Left renal pelvis (tissue), 4 donors: ENCODE data around the gene DNAH8. TPM values are rescaled to one million over a fixed set of nuclear protein-coding genes. Genes with fewer than 3 reads are reported as not detected.
"Not testable (repeated sequence)": the region's sequence is repeated elsewhere in the genome, so short reads cannot be mapped to it uniquely, and the experiment has no call there.

ENCODE experiments used
- DNase-seq, 4 donors: peaks; one replicate each; pipeline ENCODE4 v3.0.0-alpha.2; 2013; ENCODE audit warnings: low read depth in 4 of 4, low spot score in 3 of 4
- polyA plus RNA-seq, 4 donors: library from polyadenylated mRNA; unstranded; fragments of 120-200 nt; gene quantifications; one replicate each; pipeline ENCODE4 v1.2.1, GENCODE V29; 2013; ENCODE audit not compliant: insufficient read length in 4 of 4

DNAH8 gene
- polyA plus RNA-seq, 4 donors = 0.15 to 0.77 (median 0.46) TPM

DNA sequence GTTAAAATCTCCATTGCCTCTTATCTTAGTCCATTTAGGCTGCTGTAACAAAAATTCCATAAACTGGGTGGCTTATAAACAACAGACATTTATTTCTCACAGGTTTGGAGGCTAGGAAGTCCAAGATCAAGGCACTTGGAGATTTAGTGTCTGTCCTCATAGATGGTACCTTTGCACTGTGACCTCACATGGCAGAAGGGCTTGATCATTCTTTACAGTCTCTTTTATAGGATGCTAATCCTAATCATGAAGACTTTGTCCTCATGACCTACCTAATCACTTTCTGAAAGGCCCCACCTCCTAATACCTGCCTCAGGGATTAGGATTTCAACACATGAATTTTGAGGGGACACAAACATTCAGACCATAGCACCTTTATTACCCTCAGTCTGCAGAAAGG, 18.8 kb upstream of the DNAH8 start:
- no peak for DNase-seq

DNA sequence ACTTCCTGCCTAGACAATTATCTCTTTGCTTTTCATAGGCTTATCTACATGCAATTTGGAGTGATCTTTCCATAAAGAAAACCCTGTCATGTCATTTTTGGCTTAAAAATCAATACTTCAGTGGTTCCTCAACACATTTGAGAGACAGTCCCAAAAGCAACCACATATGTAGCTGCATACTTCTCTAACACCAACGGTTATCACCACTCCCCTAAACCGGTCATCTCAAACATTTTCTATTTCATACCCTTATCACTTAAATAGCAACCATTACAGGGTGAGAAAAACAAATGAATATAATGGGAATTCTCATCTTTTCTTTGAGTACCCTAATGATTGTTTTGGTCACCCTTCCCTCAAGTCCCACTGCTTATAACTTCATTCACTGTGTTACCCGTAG, 17.3 kb upstream of the DNAH8 start:
- no peak for DNase-seq

GRCh38 chr6:38699702-38700101, 15.4 kb upstream of the DNAH8 start:
- not testable (repeated sequence) for DNase-seq

GRCh38 chr6:38701551-38701950, 13.6 kb upstream of the DNAH8 start:
- DNase-seq = no peak

DNA sequence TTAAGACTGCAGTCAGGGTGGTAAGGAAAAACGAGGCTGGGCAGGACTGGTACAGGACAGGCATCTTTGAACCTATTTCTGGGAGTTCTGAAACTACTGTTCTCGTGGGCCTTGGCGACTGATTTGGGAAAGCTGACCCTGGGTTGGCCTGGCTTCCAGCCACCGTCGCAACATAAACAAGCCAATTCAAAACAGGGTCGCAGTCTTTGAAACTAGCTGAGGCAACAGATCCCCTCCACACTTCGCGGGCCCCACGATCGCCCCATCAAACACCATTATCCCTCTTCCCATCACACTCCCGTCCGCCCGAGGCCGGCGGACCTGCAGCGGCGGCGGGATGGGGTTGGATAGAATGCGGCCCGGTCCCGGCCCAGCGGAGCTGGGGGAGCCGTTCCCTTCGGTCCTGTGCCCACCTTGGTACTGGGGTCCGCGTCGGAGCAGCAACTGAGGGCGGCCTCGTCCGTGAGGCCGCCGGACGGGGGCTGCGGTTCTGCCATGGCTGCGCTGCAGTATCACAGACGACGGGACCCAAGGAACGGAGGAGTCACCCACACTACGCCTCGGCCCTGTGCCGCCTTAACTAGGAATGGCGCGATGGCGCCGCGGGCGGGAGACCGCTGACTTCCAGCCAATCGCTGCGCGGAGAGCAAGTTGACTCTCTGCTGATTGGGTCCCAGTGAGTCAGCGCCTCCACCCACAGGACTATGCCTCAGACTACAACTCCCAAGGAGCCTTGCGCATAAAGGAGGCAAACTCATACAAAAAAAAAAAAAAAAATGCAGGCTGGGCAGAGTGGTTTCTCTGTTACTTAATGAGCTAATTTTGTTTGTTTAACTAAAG, 12.3 kb upstream of the DNAH8 start, which contains the start of gene GLO1:
GLO1 (minus strand) TSS at position 588 of the 840 bp plus-strand sequence; CDS start at position 497, 91 bp downstream.
- DNase-seq = peak; percentile 94 to 97 (median 95)

GRCh38 chr6:38703949-38704590, 11.0 kb upstream of the DNAH8 start:
- no peak for DNase-seq

GRCh38 chr6:38705924-38706323, 9.2 kb upstream of the DNAH8 start:
- no peak for DNase-seq

GRCh38 chr6:38708496-38708895, 6.6 kb upstream of the DNAH8 start:
- DNase-seq = no peak

GRCh38 chr6:38713812-38714211, 1.3 kb upstream of the DNAH8 start:
- no peak for DNase-seq

GRCh38 chr6:38714239-38715015, 684 bp upstream of the DNAH8 start:
- DNase-seq = no peak

GRCh38 chr6:38716825-38717224, 1.7 kb downstream of the DNAH8 start:
- DNase-seq = no peak

DNA sequence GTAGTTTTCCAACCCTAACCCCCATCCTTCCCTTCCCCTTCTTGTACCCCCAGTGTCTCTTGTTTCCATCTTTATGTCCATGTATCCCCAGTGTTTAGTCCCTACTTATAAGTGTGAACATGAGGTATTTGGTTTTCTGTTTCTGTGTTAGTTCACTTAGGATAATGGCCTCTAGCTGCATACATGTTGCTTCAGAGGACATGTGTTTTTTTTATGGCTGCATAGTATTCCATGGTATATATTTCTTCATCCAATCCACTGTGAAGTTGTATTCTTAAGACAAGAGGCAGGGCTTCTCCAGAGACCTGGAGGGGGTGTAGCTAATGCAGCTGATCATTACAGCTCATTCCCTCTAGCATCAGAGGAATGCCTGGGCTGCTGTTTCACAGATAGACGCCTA, 4.2 kb downstream of the DNAH8 start:
- DNase-seq = no peak

GRCh38 chr6:38720295-38720694, 5.2 kb downstream of the DNAH8 start:
- DNase-seq = no peak

GRCh38 chr6:38722038-38722437, 6.9 kb downstream of the DNAH8 start:
- no peak for DNase-seq

DNA sequence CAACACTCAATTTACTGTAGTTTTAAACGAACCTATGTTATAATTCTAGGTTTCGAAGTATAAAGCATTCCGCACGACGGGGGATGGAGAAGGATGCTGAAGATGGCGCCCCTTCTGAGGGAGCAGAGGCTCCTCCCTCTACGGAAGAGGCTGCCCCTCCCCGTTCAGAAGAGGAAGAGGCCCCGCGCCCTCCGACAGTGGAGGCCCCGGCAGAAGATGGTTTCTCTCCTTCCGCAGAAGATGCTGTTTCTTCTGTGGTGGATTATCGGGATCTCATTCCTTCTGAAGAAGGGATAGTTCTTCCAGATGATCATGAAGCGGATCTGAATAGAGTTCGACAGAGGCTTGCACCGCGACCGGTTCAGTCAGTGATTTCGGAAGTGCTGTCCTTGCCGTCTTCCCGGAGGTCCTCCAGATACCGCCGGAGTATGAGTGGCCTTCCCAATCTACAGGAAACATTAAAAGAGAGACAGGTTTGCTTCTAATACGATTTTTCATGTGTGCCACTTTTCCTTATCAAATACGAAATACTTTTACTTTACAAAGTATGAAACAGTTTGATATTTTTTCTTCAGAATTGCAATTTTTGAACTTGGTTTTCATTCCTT, 7.7 kb downstream of the DNAH8 start:
- DNase-seq = no peak

- no peak for DNase-seq
Measured at GRCh38 chr6:38723783-38724182, 8.7 kb downstream of the DNAH8 start.

DNA sequence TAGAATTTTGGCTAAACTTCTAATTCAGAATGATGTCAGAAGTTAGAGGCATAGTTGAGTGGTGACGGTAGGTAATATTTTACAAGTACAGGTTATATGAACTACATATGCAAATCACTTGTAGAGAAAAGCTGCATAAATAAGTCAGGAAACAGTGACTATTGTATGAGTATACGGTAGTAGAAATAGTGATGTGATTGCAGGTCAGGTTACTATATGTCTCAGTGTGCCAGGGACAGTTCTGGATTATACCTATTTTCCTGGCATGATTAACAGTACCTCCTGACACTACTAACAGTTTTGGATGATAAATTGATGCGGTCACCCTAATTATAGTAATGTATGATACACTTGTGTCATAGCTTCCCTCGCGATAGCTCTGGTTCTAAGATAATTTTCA, 9.2 kb downstream of the DNAH8 start:
- DNase-seq = no peak

DNA sequence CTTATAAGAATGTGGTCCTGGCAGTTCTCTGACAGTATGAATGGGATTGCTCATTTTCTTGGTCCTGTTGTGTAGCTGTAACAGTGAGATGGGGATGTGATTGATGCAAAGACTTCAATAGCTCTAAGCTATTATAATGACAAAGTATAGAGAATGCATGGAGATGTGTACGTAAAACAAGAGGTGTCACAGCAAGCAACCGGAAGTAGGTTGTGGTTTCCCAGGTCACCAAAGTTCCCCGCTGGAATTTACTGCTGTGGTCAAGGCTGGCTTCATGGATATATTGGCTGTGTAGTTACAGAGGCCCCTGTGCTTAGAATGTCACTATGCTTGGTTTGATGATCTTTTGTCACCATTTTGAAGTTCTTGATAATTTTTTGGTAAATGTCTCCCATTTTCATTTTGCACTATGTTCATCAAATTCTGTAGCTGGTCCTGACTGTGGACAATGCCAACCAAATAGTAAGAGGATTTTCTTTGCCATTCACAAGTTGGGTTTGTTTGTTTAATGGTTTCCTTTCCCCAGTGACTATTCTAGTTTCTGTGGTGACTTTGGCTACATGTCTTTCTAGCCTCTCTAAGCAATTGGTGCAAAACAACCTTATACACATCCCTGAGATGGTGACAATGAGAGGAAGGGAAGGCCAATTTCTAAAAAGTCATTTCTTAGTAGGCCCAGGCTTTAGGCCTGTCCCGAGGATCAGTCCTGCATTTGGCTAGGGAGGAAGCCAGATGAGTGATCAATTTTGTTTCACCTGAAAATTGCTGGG, 10.5 kb downstream of the DNAH8 start:
- DNase-seq = no peak

DNA sequence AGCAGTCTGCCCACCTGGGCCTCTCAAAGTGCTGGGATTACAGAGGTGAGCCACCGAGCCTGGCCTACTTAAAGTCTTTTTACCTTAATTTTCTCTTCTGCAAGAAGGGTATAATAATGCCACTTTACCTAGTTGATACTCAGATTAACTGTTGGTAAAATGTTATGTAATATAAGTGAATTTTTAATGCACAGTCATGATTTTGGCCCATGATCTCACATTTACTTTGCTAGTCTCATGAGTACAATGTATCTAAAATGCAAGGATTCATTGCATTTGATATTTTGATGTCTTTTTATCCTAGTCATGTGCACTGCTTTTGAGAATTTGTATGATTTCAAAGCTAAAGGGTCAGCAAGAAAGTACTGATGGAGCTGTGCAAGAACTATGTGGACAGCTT, 13.1 kb downstream of the DNAH8 start:
- no peak for DNase-seq
